Measurements from ENCODE around the gene UST.

- TF ChIP-seq POLR2AphosphoS5 (IDR thresholded peaks at IDR 0.05) = no peak
- TF ChIP-seq POLR2A (IDR thresholded peaks at IDR 0.05) = no peak
Observed at GRCh38 chr6:148854096-148854495, 107.3 kb downstream of the UST start.
